Measurements from ENCODE around the gene AMZ1.
"Not testable (repeated sequence)": the region's sequence is repeated elsewhere in the genome, so short reads cannot be mapped to it uniquely, and the experiment has no call there.

AMZ1 gene

GRCh38 chr7:2692543-2692942, 4.5 kb downstream of the AMZ1 start:
- no peak for FAIRE-seq

GRCh38 chr7:2693420-2694121, 5.6 kb downstream of the AMZ1 start:
- FAIRE-seq, result not testable (repeated sequence)

- FAIRE-seq, result not testable (repeated sequence)
These were observed 6.1 kb downstream of the AMZ1 start for GRCh38 chr7:2694122-2694436.

- no peak for FAIRE-seq
These were observed 10.7 kb downstream of the AMZ1 start for GRCh38 chr7:2698581-2699288.

GRCh38 chr7:2699289-2699620, 11.3 kb downstream of the AMZ1 start:
- FAIRE-seq, result no peak

- no peak for FAIRE-seq
These were observed 12.3 kb downstream of the AMZ1 start for GRCh38 chr7:2700141-2700850.

- FAIRE-seq, result no peak
These were observed 13.4 kb downstream of the AMZ1 start for GRCh38 chr7:2701424-2701823.

GRCh38 chr7:2701832-2702593, 14.0 kb downstream of the AMZ1 start:
- FAIRE-seq, result no peak

GRCh38 chr7:2702594-2702957, 14.6 kb downstream of the AMZ1 start:
- no peak for FAIRE-seq

- FAIRE-seq, result no peak
These were observed 17.5 kb downstream of the AMZ1 start for GRCh38 chr7:2705371-2706096.

- FAIRE-seq, result no peak
These were observed 18.7 kb downstream of the AMZ1 start for GRCh38 chr7:2706685-2707126.

GRCh38 chr7:2707481-2707880, 19.5 kb downstream of the AMZ1 start:
- FAIRE-seq, result no peak

- FAIRE-seq, result no peak
These were observed 20.0 kb downstream of the AMZ1 start for GRCh38 chr7:2708041-2708440.

GRCh38 chr7:2708547-2709310, 20.7 kb downstream of the AMZ1 start:
- no peak for FAIRE-seq

GRCh38 chr7:2709553-2710285, 21.7 kb downstream of the AMZ1 start:
- FAIRE-seq, result no peak

GRCh38 chr7:2710286-2710655, 22.3 kb downstream of the AMZ1 start:
- FAIRE-seq, result no peak

GRCh38 chr7:2710901-2711551, 23.0 kb downstream of the AMZ1 start:
- no peak for FAIRE-seq

- no peak for FAIRE-seq
These were observed 24.1 kb downstream of the AMZ1 start for GRCh38 chr7:2711895-2712675.

- no peak for FAIRE-seq
These were observed 25.4 kb downstream of the AMZ1 start for GRCh38 chr7:2713370-2713769.

- no peak for FAIRE-seq
These were observed 26.0 kb downstream of the AMZ1 start for GRCh38 chr7:2713978-2714377.

Measured in endometrium (tissue), 2 donors.